ENCODE data around the gene OR10P1.

Gene OR10P1

GRCh38 chr12:55666508-55666907, 29.8 kb downstream of the OR10P1 start:
- no peaks in the 10 kb centered on the region for H3K27me3 ChIP-seq (ENCODE audit: control insufficient read depth in 1 of 2, insufficient read depth in 2 of 2, low read length in 2 of 2)
- no peaks in the 10 kb centered on the region for H3K4me1 ChIP-seq (ENCODE audit: control insufficient read depth, insufficient read depth, low read length)
- H3K27ac ChIP-seq (ENCODE audit: low read length), result no peak overlapping the region
- no peaks in the 10 kb centered on the region for H3K36me3 ChIP-seq (ENCODE audit: control insufficient read depth in 2 of 2, insufficient read depth in 2 of 2, low read length in 2 of 2)
- H3K9me3 ChIP-seq (ENCODE audit: control insufficient read depth in 2 of 2, low read length in 2 of 2), result no peaks in the 10 kb centered on the region
- H3K9ac ChIP-seq (ENCODE audit: low read length in 2 of 2), result no peak overlapping the region
- H3K4me3 ChIP-seq (ENCODE audit: low read length in 2 of 2), result no peak overlapping the region

DNA sequence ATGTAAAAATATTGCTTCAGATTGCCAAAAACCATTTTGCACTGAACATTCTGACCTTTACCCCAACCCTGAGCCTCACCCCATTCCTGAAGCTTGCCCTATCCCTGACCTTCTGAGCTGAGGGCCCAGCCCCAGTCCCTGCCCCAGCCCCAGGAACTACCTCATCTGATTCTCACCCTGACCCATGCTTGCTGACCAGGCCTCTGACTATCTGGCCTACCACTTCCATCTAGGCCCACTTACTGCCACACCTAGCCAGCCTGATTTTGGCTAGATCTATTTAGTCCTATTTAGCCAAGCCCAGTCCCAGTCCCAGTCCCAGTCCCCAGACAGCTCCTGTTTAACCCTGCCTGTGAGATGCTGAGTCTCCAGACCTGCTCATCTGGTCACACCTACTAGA, 33.6 kb downstream of the OR10P1 start:
- no peak overlapping the region for H3K27ac ChIP-seq (ENCODE audit: low read length)
- H3K9ac ChIP-seq (ENCODE audit: low read length in 2 of 2), result no peak overlapping the region
- H3K27me3 ChIP-seq (ENCODE audit: control insufficient read depth in 1 of 2, insufficient read depth in 2 of 2, low read length in 2 of 2), result no peaks in the 10 kb centered on the region
- H3K36me3 ChIP-seq (ENCODE audit: control insufficient read depth in 2 of 2, insufficient read depth in 2 of 2, low read length in 2 of 2), result no peaks in the 10 kb centered on the region
- no peaks in the 10 kb centered on the region for H3K9me3 ChIP-seq (ENCODE audit: control insufficient read depth in 2 of 2, low read length in 2 of 2)
- no peak overlapping the region for H3K4me3 ChIP-seq (ENCODE audit: low read length in 2 of 2)
- H3K4me1 ChIP-seq (ENCODE audit: control insufficient read depth, insufficient read depth, low read length), result no peaks in the 10 kb centered on the region

GRCh38 chr12:55671746-55672145, 35.1 kb downstream of the OR10P1 start:
- Histone ChIP-seq H3K9ac (ENCODE audit: low read length in 2 of 2) (no peak overlapping the region), H3K9me3 (ENCODE audit: control insufficient read depth in 2 of 2, low read length in 2 of 2) (no peaks in the 10 kb centered on the region), H3K36me3 (ENCODE audit: control insufficient read depth in 2 of 2, insufficient read depth in 2 of 2, low read length in 2 of 2) (no peaks in the 10 kb centered on the region), H3K27ac (ENCODE audit: low read length) (no peak overlapping the region), H3K27me3 (ENCODE audit: control insufficient read depth in 1 of 2, insufficient read depth in 2 of 2, low read length in 2 of 2) (no peaks in the 10 kb centered on the region), H3K4me1 (ENCODE audit: control insufficient read depth, insufficient read depth, low read length) (no peaks in the 10 kb centered on the region), H3K4me3 (ENCODE audit: low read length in 2 of 2) (no peak overlapping the region)

DNA sequence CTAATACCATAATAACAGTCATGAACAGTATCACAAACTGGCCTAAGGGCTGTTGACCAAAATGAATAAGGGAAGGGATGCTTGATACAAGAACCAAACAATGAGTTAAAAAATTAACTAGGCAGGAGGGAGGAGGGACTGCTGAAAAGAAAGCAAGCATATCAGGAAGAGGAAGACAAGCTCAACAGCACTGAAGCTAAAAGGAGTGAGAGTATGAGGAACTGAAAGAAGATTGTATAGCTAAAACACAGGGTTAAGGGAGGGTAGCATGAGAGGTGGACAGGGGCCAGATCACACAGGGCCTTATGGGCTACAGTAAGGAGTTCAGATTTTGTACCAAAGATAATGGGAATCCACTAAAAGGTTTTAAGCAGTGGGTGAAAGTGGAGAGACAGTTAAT, 36.9 kb downstream of the OR10P1 start:
- Histone ChIP-seq H3K27me3 (ENCODE audit: control insufficient read depth in 1 of 2, insufficient read depth in 2 of 2, low read length in 2 of 2) (no peaks in the 10 kb centered on the region), H3K36me3 (ENCODE audit: control insufficient read depth in 2 of 2, insufficient read depth in 2 of 2, low read length in 2 of 2) (no peaks in the 10 kb centered on the region), H3K4me1 (ENCODE audit: control insufficient read depth, insufficient read depth, low read length) (no peaks in the 10 kb centered on the region), H3K9me3 (ENCODE audit: control insufficient read depth in 2 of 2, low read length in 2 of 2) (no peaks in the 10 kb centered on the region), H3K4me3 (ENCODE audit: low read length in 2 of 2) (no peak overlapping the region), H3K27ac (ENCODE audit: low read length) (no peak overlapping the region), H3K9ac (ENCODE audit: low read length in 2 of 2) (no peak overlapping the region)

GRCh38 chr12:55675666-55676065, 39.0 kb downstream of the OR10P1 start:
- Histone ChIP-seq H3K4me3 (ENCODE audit: low read length in 2 of 2) (no peak overlapping the region), H3K27ac (ENCODE audit: low read length) (no peak overlapping the region), H3K36me3 (ENCODE audit: control insufficient read depth in 2 of 2, insufficient read depth in 2 of 2, low read length in 2 of 2) (no peaks in the 10 kb centered on the region), H3K4me1 (ENCODE audit: control insufficient read depth, insufficient read depth, low read length) (no peaks in the 10 kb centered on the region), H3K27me3 (ENCODE audit: control insufficient read depth in 1 of 2, insufficient read depth in 2 of 2, low read length in 2 of 2) (no peaks in the 10 kb centered on the region), H3K9ac (ENCODE audit: low read length in 2 of 2) (no peak overlapping the region), H3K9me3 (ENCODE audit: control insufficient read depth in 2 of 2, low read length in 2 of 2) (no peaks in the 10 kb centered on the region)

GRCh38 chr12:55676707-55677106, 40.0 kb downstream of the OR10P1 start:
- Histone ChIP-seq H3K4me3 (ENCODE audit: low read length in 2 of 2) (no peak overlapping the region), H3K36me3 (ENCODE audit: control insufficient read depth in 2 of 2, insufficient read depth in 2 of 2, low read length in 2 of 2) (no peaks in the 10 kb centered on the region), H3K4me1 (ENCODE audit: control insufficient read depth, insufficient read depth, low read length) (peaks cover 9% of the 10 kb centered on the region), H3K27ac (ENCODE audit: low read length) (no peak overlapping the region), H3K27me3 (ENCODE audit: control insufficient read depth in 1 of 2, insufficient read depth in 2 of 2, low read length in 2 of 2) (no peaks in the 10 kb centered on the region), H3K9ac (ENCODE audit: low read length in 2 of 2) (no peak overlapping the region), H3K9me3 (ENCODE audit: control insufficient read depth in 2 of 2, low read length in 2 of 2) (no peaks in the 10 kb centered on the region)

GRCh38 chr12:55679691-55680090, 43.0 kb downstream of the OR10P1 start:
- Histone ChIP-seq H3K27ac (ENCODE audit: low read length) (no peak overlapping the region), H3K9me3 (ENCODE audit: control insufficient read depth in 2 of 2, low read length in 2 of 2) (no peaks in the 10 kb centered on the region), H3K4me3 (ENCODE audit: low read length in 2 of 2) (no peak overlapping the region), H3K36me3 (ENCODE audit: control insufficient read depth in 2 of 2, insufficient read depth in 2 of 2, low read length in 2 of 2) (peaks cover 0 to 2% of the 10 kb centered on the region in 2 donors), H3K9ac (ENCODE audit: low read length in 2 of 2) (no peak overlapping the region), H3K4me1 (ENCODE audit: control insufficient read depth, insufficient read depth, low read length) (peaks cover 14% of the 10 kb centered on the region), H3K27me3 (ENCODE audit: control insufficient read depth in 1 of 2, insufficient read depth in 2 of 2, low read length in 2 of 2) (no peaks in the 10 kb centered on the region)

DNA sequence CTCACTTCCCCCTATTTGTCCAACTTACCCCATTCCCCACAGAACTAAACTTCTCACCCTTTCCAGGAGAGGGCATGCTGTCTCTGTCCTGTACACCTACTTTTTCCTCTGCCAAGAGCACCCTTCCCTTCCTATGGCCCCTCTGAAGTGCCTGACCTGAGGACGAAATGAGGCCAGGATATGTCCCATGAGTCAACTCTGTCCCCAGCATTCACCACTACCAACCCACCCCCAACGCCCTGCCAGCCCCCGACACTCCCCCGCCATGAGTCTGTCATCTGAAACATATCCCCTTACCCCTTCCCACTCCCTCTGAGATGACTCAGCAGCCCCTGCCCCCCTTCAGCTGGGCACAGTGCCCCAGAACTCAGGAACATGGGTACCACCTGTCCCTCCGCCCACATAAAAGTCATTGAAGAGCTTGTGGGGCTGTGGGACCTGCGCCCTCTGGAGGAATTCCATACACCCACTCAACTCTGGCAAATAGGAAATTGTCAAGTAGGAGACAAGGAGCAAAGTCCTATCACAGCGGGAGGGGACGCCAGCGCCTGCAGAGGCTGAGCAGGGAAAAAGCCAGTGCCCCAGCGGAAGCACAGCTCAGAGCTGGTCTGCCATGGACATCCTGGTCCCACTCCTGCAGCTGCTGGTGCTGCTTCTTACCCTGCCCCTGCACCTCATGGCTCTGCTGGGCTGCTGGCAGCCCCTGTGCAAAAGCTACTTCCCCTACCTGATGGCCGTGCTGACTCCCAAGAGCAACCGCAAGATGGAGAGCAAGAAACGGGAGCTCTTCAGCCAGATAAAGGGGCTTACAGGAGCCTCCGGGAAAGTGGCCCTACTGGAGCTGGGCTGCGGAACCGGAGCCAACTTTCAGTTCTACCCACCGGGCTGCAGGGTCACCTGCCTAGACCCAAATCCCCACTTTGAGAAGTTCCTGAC, 44.7 kb downstream of the OR10P1 start:
- H3K9me3 ChIP-seq (ENCODE audit: control insufficient read depth in 2 of 2, low read length in 2 of 2), result no peaks in the 10 kb centered on the region
- no peaks in the 10 kb centered on the region for H3K27me3 ChIP-seq (ENCODE audit: control insufficient read depth in 1 of 2, insufficient read depth in 2 of 2, low read length in 2 of 2)
- H3K36me3 ChIP-seq (ENCODE audit: control insufficient read depth in 2 of 2, insufficient read depth in 2 of 2, low read length in 2 of 2), result peaks cover 6 to 12% of the 10 kb centered on the region in 2 donors
- H3K9ac ChIP-seq (ENCODE audit: low read length in 2 of 2), result no peak overlapping the region
- peak overlapping the region; percentile 41 for H3K27ac ChIP-seq (ENCODE audit: low read length)
- H3K4me1 ChIP-seq (ENCODE audit: control insufficient read depth, insufficient read depth, low read length), result peaks cover 15% of the 10 kb centered on the region
- peak overlapping the region; percentile 39 to 52 for H3K4me3 ChIP-seq (ENCODE audit: low read length in 2 of 2)

GRCh38 chr12:55682087-55682796, 45.5 kb downstream of the OR10P1 start:
- H3K27me3 ChIP-seq (ENCODE audit: control insufficient read depth in 1 of 2, insufficient read depth in 2 of 2, low read length in 2 of 2), result no peaks in the 10 kb centered on the region
- H3K4me3 ChIP-seq (ENCODE audit: low read length in 2 of 2), result peak overlapping the region in 1 of 2 donors; percentile 52
- peak overlapping the region; percentile 41 for H3K27ac ChIP-seq (ENCODE audit: low read length)
- peaks cover 17% of the 10 kb centered on the region for H3K4me1 ChIP-seq (ENCODE audit: control insufficient read depth, insufficient read depth, low read length)
- H3K9me3 ChIP-seq (ENCODE audit: control insufficient read depth in 2 of 2, low read length in 2 of 2), result no peaks in the 10 kb centered on the region
- no peak overlapping the region for H3K9ac ChIP-seq (ENCODE audit: low read length in 2 of 2)
- H3K36me3 ChIP-seq (ENCODE audit: control insufficient read depth in 2 of 2, insufficient read depth in 2 of 2, low read length in 2 of 2), result peaks cover 11 to 18% of the 10 kb centered on the region in 2 donors

DNA sequence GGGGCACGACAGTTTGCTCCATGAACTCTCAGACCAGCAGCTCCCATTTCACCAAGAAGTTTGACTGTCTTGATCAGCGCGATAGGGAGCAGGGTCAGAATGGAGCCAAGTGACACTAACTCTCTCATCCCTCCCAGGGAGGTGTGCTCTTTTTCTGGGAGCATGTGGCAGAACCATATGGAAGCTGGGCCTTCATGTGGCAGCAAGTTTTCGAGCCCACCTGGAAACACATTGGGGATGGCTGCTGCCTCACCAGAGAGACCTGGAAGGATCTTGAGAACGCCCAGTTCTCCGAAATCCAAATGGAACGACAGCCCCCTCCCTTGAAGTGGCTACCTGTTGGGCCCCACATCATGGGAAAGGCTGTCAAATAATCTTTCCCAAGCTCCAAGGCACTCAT, 47.0 kb downstream of the OR10P1 start:
- peaks cover 21 to 27% of the 10 kb centered on the region in 2 donors for H3K36me3 ChIP-seq (ENCODE audit: control insufficient read depth in 2 of 2, insufficient read depth in 2 of 2, low read length in 2 of 2)
- H3K9me3 ChIP-seq (ENCODE audit: control insufficient read depth in 2 of 2, low read length in 2 of 2), result no peaks in the 10 kb centered on the region
- H3K9ac ChIP-seq (ENCODE audit: low read length in 2 of 2), result no peak overlapping the region
- peaks cover 17% of the 10 kb centered on the region for H3K4me1 ChIP-seq (ENCODE audit: control insufficient read depth, insufficient read depth, low read length)
- no peak overlapping the region for H3K27ac ChIP-seq (ENCODE audit: low read length)
- no peak overlapping the region for H3K4me3 ChIP-seq (ENCODE audit: low read length in 2 of 2)
- H3K27me3 ChIP-seq (ENCODE audit: control insufficient read depth in 1 of 2, insufficient read depth in 2 of 2, low read length in 2 of 2), result no peaks in the 10 kb centered on the region

All from stomach smooth muscle (tissue), 2 donors.